ENCODE results near the gene TFF2.

DNA sequence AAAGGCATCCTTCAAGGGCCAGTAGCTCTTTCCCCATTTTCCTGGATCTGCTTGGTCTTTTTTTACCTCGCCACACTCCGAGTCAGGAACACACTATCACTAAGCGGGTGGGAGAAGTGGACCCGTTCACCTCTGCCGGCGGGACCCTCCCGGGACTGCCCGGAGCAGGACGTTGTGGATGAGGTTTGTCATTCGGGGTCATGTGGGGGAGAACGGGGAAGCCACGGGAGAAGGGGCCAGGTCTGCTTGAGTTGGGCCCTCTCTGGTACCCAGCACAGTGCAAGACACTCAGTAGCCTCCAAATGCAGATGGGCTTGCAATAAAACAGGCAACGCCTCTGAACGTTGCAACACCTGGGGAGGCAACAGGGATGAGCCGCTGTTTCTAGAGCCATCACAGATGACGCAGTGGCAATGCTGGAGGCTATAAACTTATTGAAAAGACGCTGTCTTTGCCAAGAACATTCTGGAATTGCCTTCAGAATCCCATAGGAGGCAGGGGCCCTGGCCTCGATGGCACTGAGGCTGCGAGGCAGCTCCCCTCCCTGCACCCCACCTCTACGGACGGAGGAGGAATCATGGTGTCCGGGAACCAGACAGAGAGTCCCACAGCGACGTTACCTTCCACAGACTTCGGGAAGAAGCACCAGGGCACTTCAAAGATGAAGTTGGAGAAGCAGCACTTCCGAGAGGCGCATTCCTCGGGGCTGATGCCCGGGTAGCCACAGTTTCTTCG, 3.8 kb downstream of the TFF2 start:
- TF ChIP-seq EZH2 (IDR thresholded peaks at IDR 0.05; ENCODE audit: insufficient read depth, poor library complexity, severe bottlenecking) (no peak), EZH2phosphoT487 (IDR thresholded peaks at IDR 0.05; ENCODE audit: insufficient read depth, low read depth) (no peak)

Measured in GM23248 (cell line).